K562 (cell line): ENCODE measurements around the gene MATN1. TPM values are rescaled to one million over a fixed set of nuclear protein-coding genes. Genes with fewer than 3 reads are reported as not detected.

Source experiments
- ARID4B ChIP-seq: sonication (generic); formaldehyde crosslinking; IDR thresholded peaks from 2 replicates; pipeline ENCODE4 v1.8.0; 2022; ENCODE audit warnings: mild to moderate bottlenecking, missing genetic modification reagents
- BRD4 ChIP-seq: fragments of 200-600 bp; sonication (generic); IDR thresholded peaks from 2 replicates; pipeline ENCODE4 v1.6.1; 2017; ENCODE audit warnings: inconsistent platforms
- HNRNPUL1 ChIP-seq: fragments of 200-400 bp; formaldehyde crosslinking; IDR thresholded peaks from 2 replicates; pipeline ENCODE4 v1.6.1; 2017; ENCODE audit warnings: low read length
- PHF21A ChIP-seq: fragments of 450-650 bp; IDR thresholded peaks from 2 replicates; pipeline ENCODE4 v1.6.1; 2017; ENCODE audit warnings: low read depth, borderline replicate concordance
- RBBP5 ChIP-seq: fragments of 200-600 bp; sonication (generic); IDR thresholded peaks from 2 replicates; pipeline ENCODE4 v1.6.1; 2012; ENCODE audit warnings: borderline replicate concordance, mild to moderate bottlenecking, low read length, control low read depth, inconsistent platforms; ENCODE audit not compliant: insufficient read depth, poor library complexity, severe bottlenecking
- polyA plus RNA-seq, 8 experiments: library from polyadenylated mRNA; depleted of rRNA in 4 of 8; stranded (reverse) in 5 of 8; unstranded in 3 of 8; fragments of >200 nt; fragmentation: Nextera tagmentation in 2 of 8; fragmentation: Illumina TruSeq in 1 of 8; extraction: Ambion mirVana in 2 of 8; extraction: Trizol in 1 of 8; gene quantifications; 2 replicates each; pipeline versions ENCODE4 v1.2.1 to v1.2.3, GENCODE V29; 2011 to 2014; ENCODE audit warnings: inconsistent platforms in 1 of 8, missing spikeins in 1 of 8
- total RNA-seq, 7 experiments: library from RNA; depleted of rRNA in 6 of 7; stranded (reverse); fragments of >200 nt in 6 of 7; fragmentation: Illumina TruSeq in 2 of 7; extraction: Trizol in 2 of 7; gene quantifications; 2 replicates each; pipeline versions ENCODE4 v1.2.1 to v1.2.3, GENCODE V29; 2011 to 2021; ENCODE audit warnings: low replicate concordance in 1 of 7

MATN1 gene
- total and polyA plus RNA-seq, 9 of the 15 experiments (the other 6 are each of a cell fraction or from before 2014, with no cell fraction given), result 0.10 to 2.3 (median 1.2) TPM

DNA sequence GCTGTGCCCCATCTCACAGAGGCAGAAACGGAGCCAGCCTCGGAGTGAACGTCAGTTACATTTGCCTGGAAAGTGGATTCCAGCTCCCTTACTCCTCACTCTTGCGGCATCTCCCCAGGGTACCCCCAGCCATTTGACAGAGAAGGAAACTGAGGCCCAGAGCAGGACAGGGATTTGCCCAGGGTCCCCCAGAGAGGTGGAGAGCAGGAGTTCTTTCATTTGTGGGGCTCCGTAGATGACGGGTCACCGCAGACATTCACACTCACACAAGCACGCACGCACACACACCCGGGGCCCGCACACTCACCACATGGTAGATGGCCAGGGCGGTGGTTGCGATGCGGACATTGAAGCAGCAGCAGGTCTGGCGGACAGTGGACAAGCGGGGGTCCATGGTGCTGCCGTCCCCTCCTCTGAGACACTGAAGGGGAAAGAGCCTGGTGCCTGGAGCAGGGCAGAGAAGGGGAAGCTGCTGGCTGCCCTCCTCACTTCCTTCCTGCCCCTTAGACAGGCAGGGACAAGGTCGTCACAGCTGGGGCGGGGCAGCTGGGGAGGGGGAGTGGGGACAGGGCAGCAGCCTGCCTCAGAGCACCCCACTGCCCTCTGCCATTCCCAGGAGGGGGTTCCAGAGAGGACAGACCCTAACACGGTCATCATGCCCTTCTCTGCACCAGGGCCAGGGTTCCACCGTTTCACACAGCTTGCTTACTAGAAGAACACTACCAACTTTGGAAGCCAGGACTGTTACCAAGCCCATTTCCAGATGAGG is 34.2 kb upstream of the MATN1 start, which contains the start of gene LAPTM5 (continued):
- TF ChIP-seq ARID4B (CRISPR knock-in tag) (peak; percentile 56; the same call in 1 of the 2 replicates), HNRNPUL1 (no peak), PHF21A (no peak), BRD4 (peak; percentile 17; the same call in 1 of the 2 replicates), RBBP5 (no peak)
